GM19452 (cell line): ENCODE results near the gene IGF2.
"Not testable (repeated sequence)": the region's sequence is repeated elsewhere in the genome, so short reads cannot be mapped to it uniquely, and the experiment has no call there.

Source experiments
- ATAC-seq: cut with Tn5 transposase; IDR thresholded peaks from one replicate; pipeline ENCODE4 v1.9.1; 2021; ENCODE audit not compliant: unreplicated experiment

The IGF2 gene

DNA sequence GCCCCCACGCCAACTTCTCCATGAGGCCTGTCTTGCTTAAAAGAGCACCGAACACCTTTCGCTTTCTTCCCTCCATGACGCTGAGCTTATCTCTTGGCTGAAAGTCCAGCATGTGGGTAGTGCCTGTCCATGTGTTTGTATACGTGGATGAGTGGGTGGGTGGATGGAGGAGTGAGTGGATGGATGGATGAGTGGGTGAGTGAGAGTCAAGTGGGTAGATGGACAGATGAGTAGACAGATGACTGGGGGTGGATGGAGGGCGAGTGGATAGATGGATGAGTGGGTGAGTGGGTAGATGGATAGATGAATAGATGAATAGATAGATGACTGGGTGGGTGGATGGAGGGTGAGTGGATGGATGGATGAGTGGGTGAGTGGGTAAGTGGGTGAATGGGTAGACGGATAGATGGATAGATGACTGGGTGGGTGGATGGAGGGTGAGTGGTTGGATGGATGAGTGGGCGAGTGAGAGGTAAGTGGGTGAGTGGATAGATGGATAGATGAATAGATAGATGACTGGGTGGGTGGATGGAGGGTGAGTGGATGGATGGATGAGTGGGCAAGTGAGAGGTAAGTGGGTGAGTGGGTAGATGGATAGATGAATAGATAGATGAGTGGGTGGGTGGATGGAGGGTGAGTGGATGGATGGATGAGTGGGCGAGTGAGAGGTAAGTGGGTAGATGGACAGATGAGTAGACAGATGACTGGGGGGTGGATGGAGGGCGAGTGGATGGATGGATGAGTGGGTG, 14.3 kb downstream of the IGF2 start:
- not testable (repeated sequence) for ATAC-seq

DNA sequence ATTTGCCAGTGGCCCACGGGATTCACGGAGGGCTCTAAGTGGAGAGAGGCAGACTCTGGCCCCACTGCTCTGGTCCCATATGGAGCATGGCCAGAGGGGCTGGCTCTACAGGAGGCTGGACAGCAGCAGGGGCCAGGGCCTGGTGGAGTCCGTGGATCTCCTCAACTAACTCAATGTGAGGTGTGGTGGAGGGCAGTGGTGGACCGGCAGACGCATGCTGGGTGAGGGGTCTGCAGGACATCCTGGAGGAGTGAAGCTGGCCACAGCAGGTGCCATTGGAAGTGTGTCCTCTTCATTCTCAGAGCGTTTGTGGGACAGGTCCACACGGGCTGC, 15.6 kb downstream of the IGF2 start:
- ATAC-seq, result no peak

DNA sequence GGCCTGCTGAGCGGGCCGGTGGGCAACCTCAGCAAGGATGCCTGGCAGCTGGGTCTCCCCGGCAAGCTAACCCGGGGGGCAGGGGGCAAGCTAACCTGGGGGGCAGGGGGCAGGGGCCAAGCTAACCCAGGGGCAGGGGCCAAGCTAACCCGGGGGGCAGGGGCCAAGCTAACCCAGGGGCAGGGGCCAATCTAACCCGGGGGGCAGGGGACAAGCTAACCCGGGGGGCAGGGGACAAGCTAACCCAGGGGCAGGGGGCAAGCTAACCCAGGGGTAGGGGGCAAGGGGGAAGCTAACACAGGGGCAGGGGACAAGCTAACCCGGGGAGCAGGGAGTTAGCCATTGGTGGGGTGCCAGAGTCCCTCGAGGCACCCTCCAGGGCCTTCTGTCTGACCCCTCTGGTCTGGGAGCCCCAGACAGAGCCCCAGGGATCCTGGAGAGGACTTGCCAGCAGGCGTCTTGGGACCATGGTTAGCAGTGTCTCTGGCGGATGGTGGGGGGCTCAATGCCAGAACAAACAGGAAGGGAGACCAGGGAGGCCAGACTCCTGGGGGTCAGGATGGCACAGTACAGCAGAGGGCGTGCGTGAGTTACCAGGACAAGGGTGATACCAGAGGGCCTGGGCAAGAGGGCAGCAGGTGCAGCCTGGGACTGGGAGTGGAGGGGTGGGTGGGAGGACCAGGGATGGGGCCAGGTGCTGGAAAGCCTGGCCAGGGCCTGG, 16.1 kb downstream of the IGF2 start:
- no peak for ATAC-seq

DNA sequence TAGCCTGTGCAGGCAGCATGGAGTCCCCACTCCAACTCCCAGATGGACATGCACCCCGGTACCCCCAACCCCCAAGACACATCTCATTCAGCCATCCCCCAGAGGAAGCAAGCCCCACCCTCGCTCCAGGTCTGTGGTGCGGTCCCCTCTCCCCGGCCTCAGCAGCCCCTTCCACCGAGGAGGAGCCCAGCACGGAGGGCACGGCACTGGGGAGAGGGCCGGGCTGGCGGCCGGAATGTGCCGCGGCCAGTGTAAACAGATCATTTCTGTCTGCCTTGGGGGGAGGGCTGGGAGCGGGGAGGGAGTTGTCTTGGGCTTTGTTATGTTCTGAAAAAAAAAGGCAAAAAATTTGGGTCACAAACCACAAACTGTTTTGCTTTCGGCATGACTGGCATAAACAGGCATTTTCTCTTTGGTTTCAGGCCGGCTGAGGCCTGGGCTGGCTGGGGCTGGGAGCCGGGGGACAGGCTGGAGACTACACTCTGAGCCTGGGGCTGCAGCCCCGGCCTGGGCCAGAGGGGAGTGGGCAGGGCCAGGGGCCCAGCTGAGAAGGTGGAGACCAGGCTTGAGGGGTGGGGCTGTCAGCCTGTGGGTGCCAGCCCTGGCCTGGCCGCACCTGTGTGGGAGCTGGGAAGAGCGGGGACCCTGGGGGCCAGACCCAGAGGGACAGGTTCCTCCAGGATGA, 16.8 kb downstream of the IGF2 start:
- ATAC-seq, result no peak

GRCh38 chr11:2121227-2122130, 17.7 kb downstream of the IGF2 start:
- no peak for ATAC-seq

- ATAC-seq, result no peak
Observed at GRCh38 chr11:2120359-2121100, 18.7 kb downstream of the IGF2 start.

DNA sequence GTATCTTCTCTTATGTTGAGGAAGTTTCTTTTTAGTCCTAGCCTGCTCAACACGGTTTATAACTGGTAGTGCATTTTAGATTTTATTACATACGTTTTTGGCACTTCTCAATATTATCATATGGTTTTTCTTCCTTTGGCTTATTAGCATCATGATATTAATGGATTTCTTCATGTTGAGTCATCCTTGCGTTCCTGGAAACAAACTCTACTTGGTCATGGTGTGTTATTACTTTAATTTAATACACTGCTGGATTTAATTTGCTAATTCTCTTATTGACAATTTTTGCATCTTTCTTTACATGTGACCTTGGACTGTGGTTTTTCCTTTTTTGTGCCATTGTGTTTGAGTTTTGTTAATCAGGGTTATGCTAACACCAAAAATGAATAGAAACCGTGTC, 20.5 kb downstream of the IGF2 start:
- no peak for ATAC-seq

DNA sequence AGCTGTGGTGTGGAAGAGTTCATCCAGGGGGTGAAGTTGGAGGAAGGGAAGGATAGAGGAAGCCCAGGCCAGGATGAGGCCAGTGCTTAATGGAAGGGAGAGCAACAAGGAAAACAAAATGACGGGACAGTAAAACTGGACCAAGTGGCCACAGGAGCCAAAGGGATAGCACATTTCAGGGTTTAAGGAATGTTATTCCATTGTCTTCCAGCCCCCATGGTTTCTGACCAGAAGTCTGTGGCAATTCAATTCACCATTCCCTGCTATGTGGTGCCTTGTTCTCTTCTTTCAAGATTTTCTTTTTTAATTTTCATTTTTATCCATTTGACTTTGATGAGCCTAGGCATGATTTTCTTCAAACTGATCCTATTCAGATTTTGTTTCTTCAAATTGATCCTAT, 22.5 kb downstream of the IGF2 start:
- no peak for ATAC-seq

DNA sequence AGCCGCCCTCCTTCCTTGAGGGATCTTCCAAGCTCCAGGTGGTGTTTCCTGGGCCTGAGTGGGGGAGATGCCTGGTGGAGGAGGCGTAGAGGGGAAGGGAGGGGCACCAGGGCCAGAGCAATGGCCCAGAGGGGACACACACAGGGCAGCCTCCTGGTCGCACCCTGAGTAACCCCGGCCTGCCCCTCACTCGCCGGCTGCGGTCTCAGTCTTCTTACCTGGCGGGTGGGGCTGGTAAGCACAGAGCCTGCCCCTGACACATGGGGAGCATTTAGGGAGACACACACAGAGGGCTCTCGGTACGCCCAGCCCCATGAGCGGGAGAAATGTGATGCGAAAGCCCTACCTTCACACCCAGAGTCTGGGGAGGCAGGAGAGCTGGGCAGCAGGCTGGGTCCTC, 23.9 kb downstream of the IGF2 start:
- no peak for ATAC-seq

DNA sequence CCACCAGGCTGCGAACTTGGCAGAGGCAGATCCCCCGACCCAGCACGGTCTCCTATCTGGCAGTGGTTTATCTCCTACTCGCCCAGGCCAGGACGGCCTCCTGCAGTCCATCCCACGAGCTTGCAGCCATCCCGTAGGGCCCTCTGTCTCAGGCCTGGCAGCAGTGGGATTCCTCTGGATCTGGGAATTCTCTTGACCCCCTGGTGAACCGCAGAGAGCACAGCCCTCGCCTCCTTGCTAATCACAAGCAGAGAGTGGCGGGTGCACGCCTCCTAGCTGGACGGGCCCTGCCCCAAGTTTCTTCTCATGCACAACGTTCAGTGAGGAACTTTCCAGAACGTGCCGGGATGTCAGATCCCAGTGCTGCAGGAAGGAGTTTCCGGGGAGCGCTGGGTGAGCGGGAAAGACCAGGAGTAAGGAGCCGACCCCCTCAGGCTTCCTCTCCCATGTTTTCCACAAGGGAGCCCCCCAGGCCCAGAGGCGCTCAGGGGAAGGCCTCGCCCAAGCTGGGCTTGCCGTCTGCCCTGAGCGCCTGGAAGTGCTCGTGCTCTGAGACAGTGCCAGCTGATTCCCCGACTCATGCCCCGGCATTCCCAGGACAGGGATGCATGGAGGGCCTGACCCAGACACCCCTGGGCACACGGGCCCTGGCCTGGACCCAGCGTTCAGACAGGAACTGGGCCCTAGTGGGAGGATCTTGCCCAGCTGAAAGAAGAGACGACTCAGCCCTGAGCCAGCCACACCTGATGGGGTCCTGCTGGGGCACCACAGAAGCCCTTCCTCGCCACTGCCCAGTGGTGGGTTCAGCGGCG, 24.6 kb downstream of the IGF2 start:
- no peak for ATAC-seq

- ATAC-seq, result no peak
Observed at GRCh38 chr11:2113776-2114175, 25.4 kb downstream of the IGF2 start.

DNA sequence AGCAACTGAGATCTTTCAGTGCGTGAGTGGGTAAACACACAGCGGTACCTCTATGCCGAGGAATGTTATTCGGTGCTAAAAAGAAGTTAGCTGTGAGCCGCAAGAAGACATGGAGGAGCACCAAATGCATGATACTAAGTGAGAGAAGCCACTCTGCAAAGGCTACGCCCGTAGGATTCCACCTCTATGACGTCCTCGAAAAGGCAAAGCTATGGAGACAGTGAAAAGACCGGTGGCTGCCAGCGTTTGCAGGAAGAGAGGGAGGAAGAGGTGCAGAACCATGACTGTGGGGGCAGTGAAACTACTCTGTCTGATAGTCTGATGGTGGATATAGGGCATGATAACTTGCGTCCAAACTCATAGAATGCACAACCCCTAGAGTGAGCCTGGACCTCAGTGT, 28.7 kb downstream of the IGF2 start:
- no peak for ATAC-seq

DNA sequence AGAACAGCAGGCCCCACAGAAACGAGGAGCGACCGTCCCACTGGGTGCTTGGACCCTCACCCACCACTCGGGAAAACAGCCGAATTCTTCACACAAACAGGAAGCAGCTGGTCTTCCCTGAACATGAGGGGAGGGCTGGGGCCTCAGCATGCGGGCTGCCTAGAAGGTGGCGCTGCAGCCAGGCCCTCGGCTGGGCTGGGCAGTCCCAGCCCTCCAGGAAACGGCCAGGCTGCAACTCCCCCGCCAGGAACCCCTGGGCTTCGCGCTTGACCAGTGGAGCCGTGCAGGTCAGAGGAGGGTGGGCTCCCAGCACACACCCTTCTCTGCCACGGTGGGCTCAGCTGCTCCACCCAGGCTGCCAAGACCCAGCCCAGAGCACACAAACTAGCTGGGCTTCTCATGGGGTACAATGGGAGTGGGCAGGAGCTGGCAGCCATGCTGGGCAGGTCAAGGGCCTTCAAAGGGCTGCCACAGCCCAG, 29.6 kb downstream of the IGF2 start:
- no peak for ATAC-seq

GRCh38 chr11:2108675-2109491, 30.3 kb downstream of the IGF2 start:
- no peak for ATAC-seq

DNA sequence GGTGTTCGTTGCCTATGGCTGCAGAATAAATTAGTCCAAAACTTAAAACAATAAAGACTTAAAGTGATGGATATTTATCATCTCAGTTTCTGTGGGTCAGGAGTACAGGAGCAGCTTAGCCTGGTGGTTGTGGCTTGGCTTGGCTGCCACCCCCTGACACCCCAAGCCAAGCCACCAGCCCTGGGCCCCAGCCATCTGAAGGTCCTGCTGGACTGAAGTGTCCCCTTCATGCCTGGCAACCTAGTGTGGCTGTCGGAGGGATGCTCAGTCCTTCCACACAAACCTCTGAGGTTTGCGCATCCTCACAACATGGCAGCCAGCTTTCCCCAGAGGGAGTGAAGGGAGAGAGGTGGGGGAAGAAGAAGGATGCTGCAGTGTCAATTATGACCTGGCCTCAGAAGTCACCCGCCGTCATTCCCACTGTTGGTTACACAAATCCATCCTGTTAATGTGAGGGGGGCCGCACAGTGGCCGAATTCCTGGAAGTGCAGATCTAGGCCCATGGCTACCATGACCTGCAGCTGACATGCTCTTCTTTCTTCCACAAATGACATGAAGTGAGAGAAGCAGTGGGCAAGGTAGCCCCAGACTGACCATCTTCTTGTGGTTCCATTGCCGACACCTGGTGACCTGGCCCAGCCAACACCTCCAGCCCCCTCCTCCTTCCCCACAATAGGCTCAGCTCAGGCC, 31.1 kb downstream of the IGF2 start:
- no peak for ATAC-seq

DNA sequence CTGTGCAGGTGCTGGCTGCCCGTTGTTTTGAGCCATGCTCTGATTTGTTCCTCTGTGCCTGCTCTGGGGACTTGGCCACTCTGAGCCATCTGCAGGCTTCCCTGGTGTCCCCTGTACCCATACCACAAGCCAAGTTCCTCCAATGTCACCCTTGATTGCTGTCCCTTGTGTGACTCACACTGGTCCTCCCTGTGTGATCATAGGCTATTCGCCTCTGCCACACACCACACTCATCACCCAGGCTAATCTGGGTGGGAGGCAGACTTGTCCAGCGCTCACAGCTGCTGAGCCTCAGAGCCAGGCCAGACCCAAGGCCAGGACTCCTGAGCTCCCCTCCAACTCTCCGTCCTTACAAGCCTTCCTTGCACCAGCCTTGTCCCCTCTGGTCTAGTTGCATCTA, 31.7 kb downstream of the IGF2 start:
- ATAC-seq, result no peak

- no peak for ATAC-seq
Observed at GRCh38 chr11:2106583-2107209, 32.5 kb downstream of the IGF2 start.

GRCh38 chr11:2105511-2105910, 33.7 kb downstream of the IGF2 start:
- ATAC-seq, result no peak
